ENCODE results near the gene ARHGEF10L.
"Not testable (repeated sequence)": the region's sequence is repeated elsewhere in the genome, so short reads cannot be mapped to it uniquely, and the experiment has no call there.

Gene ARHGEF10L

GRCh38 chr1:17618558-17619247 is 79.2 kb downstream of the ARHGEF10L start:
- intact Hi-C loops (cut with DNase I), result no loop called here
- peak in 15 of 42 donors; percentile 8 to 51 (median 28) for DNase-seq

GRCh38 chr1:17620448-17620847 is 81.0 kb downstream of the ARHGEF10L start:
- intact Hi-C loops (cut with DNase I), result no loop called here
- DNase-seq, result no peak

- intact Hi-C loops (cut with DNase I), result no loop called here
Observed at GRCh38 chr1:17621691-17622090, 82.2 kb downstream of the ARHGEF10L start.

GRCh38 chr1:17622823-17623222 is 83.3 kb downstream of the ARHGEF10L start:
- intact Hi-C loops (cut with DNase I), result no loop called here
- DNase-seq, result no peak

More at GRCh38 chr1:17621691-17622090, 82.2 kb downstream of the ARHGEF10L start:
- DNase-seq, result no peak

- intact Hi-C loops (cut with DNase I), result no loop called here
- peak in 4 of 42 donors; percentile 23 to 53 (median 39) for DNase-seq
Observed at GRCh38 chr1:17624611-17625233, 85.2 kb downstream of the ARHGEF10L start.

GRCh38 chr1:17627239-17628052 is 87.9 kb downstream of the ARHGEF10L start:
- intact Hi-C loops (cut with DNase I), result no loop called here
- no peak for DNase-seq

GRCh38 chr1:17629046-17629445 is 89.5 kb downstream of the ARHGEF10L start:
- intact Hi-C loops (cut with DNase I), result not testable (repeated sequence)

GRCh38 chr1:17629460-17629859 is 90.0 kb downstream of the ARHGEF10L start:
- intact Hi-C loops (cut with DNase I), result no loop called here
- DNase-seq, result no peak

More at GRCh38 chr1:17629046-17629445, 89.5 kb downstream of the ARHGEF10L start:
- DNase-seq, result not testable (repeated sequence)

GRCh38 chr1:17630048-17630830 is 90.7 kb downstream of the ARHGEF10L start:
- intact Hi-C loops (cut with DNase I), result no loop called here
- DNase-seq, result peak in 26 of 42 donors; percentile 21 to 71 (median 44)

- intact Hi-C loops (cut with DNase I), result no loop called here
Observed at GRCh38 chr1:17630986-17631385, 91.5 kb downstream of the ARHGEF10L start.

GRCh38 chr1:17631410-17631809 is 91.9 kb downstream of the ARHGEF10L start:
- intact Hi-C loops (cut with DNase I), result no loop called here
- DNase-seq, result no peak

More at GRCh38 chr1:17630986-17631385, 91.5 kb downstream of the ARHGEF10L start:
- DNase-seq, result no peak

GRCh38 chr1:17632106-17632505 is 92.6 kb downstream of the ARHGEF10L start:
- intact Hi-C loops (cut with DNase I), result no loop called here
- DNase-seq, result no peak

GRCh38 chr1:17632541-17633184 is 93.2 kb downstream of the ARHGEF10L start:
- DNase-seq, result no peak
- intact Hi-C loops (cut with DNase I), result no loop called here

GRCh38 chr1:17633654-17634053 is 94.2 kb downstream of the ARHGEF10L start:
- peak in 2 of 42 donors; percentile 16 to 60 for DNase-seq
- intact Hi-C loops (cut with DNase I), result no loop called here

- intact Hi-C loops (cut with DNase I), result no loop called here
- DNase-seq, result no peak
Observed at GRCh38 chr1:17635276-17635675, 95.8 kb downstream of the ARHGEF10L start.

GRCh38 chr1:17635811-17636210 is 96.3 kb downstream of the ARHGEF10L start:
- peak in 41 of 42 donors; percentile 13 to 78 (median 50) for DNase-seq
- intact Hi-C loops (cut with DNase I), result no loop called here

GRCh38 chr1:17636612-17637011 is 97.1 kb downstream of the ARHGEF10L start:
- no peak for DNase-seq
- intact Hi-C loops (cut with DNase I), result no loop called here

GRCh38 chr1:17637055-17637454 is 97.6 kb downstream of the ARHGEF10L start:
- intact Hi-C loops (cut with DNase I), result no loop called here
- DNase-seq, result no peak
